ENCODE results near the gene TRPM5. TPM values are rescaled to one million over a fixed set of nuclear protein-coding genes. Genes with fewer than 3 reads are reported as not detected.

TRPM5 gene
- total RNA-seq, 1 donor from 2014 or later, result under 0.01 TPM

DNA sequence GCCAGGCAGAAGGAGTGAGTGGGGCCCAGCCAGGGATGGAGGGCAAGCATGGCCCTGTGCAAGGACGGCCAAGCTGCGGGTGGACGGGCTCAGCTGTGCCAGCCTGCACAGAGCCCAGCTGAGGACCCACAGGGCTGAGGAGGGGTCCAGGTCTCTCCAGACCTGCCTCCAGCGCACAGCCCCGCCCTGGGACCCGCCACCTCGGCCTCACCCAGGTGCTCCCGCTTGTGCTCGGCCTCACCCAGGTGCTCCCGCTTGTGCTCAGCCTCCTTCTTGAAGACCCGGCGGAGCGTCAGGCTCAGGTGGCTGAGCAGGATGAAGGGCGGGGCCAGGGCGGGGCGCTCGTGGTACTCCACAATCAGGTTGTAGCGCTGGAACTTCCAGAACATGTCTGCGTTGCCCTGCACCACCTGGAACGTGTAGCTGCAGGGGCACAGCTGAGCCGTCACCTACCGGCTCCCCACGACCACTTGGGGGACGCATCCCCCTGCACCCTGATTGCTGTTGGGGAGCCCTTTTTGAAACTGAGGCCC is 37.4 kb downstream of the TRPM5 start:
- H3K4me3 ChIP-seq (ENCODE audit: low read length in 3 of 3), result no peak overlapping the region
- no peak overlapping the region for H3K27ac ChIP-seq (ENCODE audit: low read depth, low read length)
- no peaks in the 10 kb centered on the region for H3K9me3 ChIP-seq (ENCODE audit: control insufficient read depth in 3 of 3, low read length in 3 of 3)
- H3K36me3 ChIP-seq (ENCODE audit: control insufficient read depth in 3 of 3, insufficient read depth in 3 of 3, low read length in 3 of 3), result peaks cover 15 to 19% (median 19%) of the 10 kb centered on the region in 3 donors
- H3K27me3 ChIP-seq (ENCODE audit: control insufficient read depth in 3 of 3, insufficient read depth in 3 of 3, low read length in 3 of 3), result peaks cover 0 to 9% (median 8%) of the 10 kb centered on the region in 3 donors
- no peak overlapping the region for H3K9ac ChIP-seq (ENCODE audit: low read depth in 1 of 3, low read length in 3 of 3)
- H3K4me1 ChIP-seq (ENCODE audit: control insufficient read depth in 3 of 3, insufficient read depth in 3 of 3, low read length in 3 of 3), result peaks cover 5 to 8% (median 6%) of the 10 kb centered on the region in 3 donors

DNA sequence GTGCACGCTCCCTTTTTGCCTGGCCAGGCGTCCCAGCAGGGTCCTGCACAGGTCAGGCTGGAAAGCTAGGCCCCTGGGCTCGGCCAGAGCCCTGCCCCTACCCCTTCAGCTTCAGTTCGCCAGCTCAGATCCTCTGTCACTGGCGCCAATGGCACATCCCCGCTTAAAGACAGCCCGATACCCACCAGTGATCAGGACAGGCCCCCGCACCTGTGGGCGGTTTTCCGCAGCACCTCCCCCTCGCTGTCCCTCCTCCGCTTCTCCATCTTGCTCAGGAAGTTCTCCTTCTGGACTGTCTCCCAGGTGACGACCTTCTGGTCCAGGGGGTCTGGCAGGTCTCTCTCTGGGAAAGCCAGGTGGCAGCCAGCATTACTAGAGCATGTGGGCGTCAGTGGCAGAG is 37.9 kb downstream of the TRPM5 start:
- peaks cover 10 to 13% (median 11%) of the 10 kb centered on the region in 3 donors for H3K4me1 ChIP-seq (ENCODE audit: control insufficient read depth in 3 of 3, insufficient read depth in 3 of 3, low read length in 3 of 3)
- no peak overlapping the region for H3K27ac ChIP-seq (ENCODE audit: low read depth, low read length)
- no peak overlapping the region for H3K4me3 ChIP-seq (ENCODE audit: low read length in 3 of 3)
- no peak overlapping the region for H3K9ac ChIP-seq (ENCODE audit: low read depth in 1 of 3, low read length in 3 of 3)
- peaks cover 15 to 19% (median 19%) of the 10 kb centered on the region in 3 donors for H3K36me3 ChIP-seq (ENCODE audit: control insufficient read depth in 3 of 3, insufficient read depth in 3 of 3, low read length in 3 of 3)
- no peaks in the 10 kb centered on the region for H3K9me3 ChIP-seq (ENCODE audit: control insufficient read depth in 3 of 3, low read length in 3 of 3)
- H3K27me3 ChIP-seq (ENCODE audit: control insufficient read depth in 3 of 3, insufficient read depth in 3 of 3, low read length in 3 of 3), result peaks cover 0 to 9% (median 8%) of the 10 kb centered on the region in 3 donors

DNA sequence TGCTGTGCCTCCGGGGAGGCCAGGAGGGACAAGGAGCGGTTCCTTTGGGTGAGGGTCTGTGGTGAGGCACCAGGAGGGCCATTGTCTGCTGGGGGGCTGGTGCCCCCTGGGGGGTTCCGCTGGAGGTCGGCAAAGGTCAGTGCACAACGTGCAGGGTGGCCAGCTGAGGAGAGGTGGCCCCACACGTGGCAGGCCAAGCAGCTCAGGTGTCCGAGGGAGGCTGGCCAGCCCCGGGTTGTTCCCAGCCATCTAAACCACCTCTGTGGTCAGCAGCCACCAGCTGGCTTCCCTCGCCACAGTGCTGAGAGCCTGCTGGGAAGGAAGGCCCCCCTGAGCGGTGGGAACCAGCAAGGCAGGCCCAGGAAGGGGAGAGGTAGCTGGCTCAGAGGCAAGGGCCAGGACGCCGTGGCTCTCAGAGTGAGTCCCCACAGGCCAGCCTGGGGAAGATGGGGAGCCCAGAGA is 39.5 kb downstream of the TRPM5 start:
- peaks cover 0 to 4% (median 3%) of the 10 kb centered on the region in 3 donors for H3K27me3 ChIP-seq (ENCODE audit: control insufficient read depth in 3 of 3, insufficient read depth in 3 of 3, low read length in 3 of 3)
- H3K9me3 ChIP-seq (ENCODE audit: control insufficient read depth in 3 of 3, low read length in 3 of 3), result no peaks in the 10 kb centered on the region
- H3K36me3 ChIP-seq (ENCODE audit: control insufficient read depth in 3 of 3, insufficient read depth in 3 of 3, low read length in 3 of 3), result peaks cover 15 to 19% (median 19%) of the 10 kb centered on the region in 3 donors
- no peak overlapping the region for H3K27ac ChIP-seq (ENCODE audit: low read depth, low read length)
- H3K4me1 ChIP-seq (ENCODE audit: control insufficient read depth in 3 of 3, insufficient read depth in 3 of 3, low read length in 3 of 3), result peaks cover 14 to 20% (median 15%) of the 10 kb centered on the region in 3 donors
- H3K9ac ChIP-seq (ENCODE audit: low read depth in 1 of 3, low read length in 3 of 3), result peak overlapping the region in 1 of 3 donors; percentile 57
- no peak overlapping the region for H3K4me3 ChIP-seq (ENCODE audit: low read length in 3 of 3)

DNA sequence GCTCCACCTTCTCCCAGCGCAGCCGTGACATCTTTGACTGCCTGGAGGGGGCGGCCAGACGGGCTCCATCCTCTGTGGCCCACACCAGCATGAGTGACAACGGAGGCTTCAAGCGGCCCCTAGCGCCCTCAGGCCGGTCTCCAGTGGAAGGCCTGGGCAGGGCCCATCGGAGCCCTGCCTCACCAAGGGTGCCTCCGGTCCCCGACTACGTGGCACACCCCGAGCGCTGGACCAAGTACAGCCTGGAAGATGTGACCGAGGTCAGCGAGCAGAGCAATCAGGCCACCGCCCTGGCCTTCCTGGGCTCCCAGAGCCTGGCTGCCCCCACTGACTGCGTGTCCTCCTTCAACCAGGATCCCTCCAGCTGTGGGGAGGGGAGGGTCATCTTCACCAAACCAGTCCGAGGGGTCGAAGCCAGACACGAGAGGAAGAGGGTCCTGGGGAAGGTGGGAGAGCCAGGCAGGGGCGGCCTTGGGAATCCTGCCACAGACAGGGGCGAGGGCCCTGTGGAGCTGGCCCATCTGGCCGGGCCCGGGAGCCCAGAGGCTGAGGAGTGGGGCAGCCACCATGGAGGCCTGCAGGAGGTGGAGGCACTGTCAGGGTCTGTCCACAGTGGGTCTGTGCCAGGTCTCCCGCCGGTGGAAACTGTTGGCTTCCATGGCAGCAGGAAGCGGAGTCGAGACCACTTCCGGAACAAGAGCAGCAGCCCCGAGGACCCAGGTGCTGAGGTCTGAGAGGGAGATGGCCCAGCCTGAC is 41.2 kb downstream of the TRPM5 start:
- H3K4me3 ChIP-seq (ENCODE audit: low read length in 3 of 3), result no peak overlapping the region
- no peaks in the 10 kb centered on the region for H3K27me3 ChIP-seq (ENCODE audit: control insufficient read depth in 3 of 3, insufficient read depth in 3 of 3, low read length in 3 of 3)
- H3K9me3 ChIP-seq (ENCODE audit: control insufficient read depth in 3 of 3, low read length in 3 of 3), result no peaks in the 10 kb centered on the region
- H3K27ac ChIP-seq (ENCODE audit: low read depth, low read length), result no peak overlapping the region
- H3K4me1 ChIP-seq (ENCODE audit: control insufficient read depth in 3 of 3, insufficient read depth in 3 of 3, low read length in 3 of 3), result peaks cover 27 to 35% (median 30%) of the 10 kb centered on the region in 3 donors
- peaks cover 19 to 23% (median 20%) of the 10 kb centered on the region in 3 donors for H3K36me3 ChIP-seq (ENCODE audit: control insufficient read depth in 3 of 3, insufficient read depth in 3 of 3, low read length in 3 of 3)
- H3K9ac ChIP-seq (ENCODE audit: low read depth in 1 of 3, low read length in 3 of 3), result no peak overlapping the region

DNA sequence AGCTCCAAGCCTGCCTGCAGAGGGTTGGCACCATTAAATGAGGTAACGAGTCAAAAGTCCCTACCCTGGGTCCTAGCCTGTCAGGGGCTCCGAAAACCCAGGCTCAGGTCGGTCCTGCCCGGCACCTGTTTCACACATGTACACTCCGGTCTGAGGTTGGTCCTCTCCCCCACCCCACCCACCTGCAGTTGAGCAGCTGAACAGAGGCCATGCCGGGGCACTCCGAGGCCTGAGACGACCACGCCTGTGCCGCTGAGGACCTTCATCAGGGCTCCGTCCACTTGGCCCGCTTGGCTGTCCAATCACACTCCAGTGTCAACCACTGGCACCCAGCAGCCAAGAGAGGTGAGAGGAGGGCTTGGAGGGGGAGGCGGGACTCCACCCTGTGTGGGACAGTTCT is 42.2 kb downstream of the TRPM5 start:
- H3K27ac ChIP-seq (ENCODE audit: low read depth, low read length), result no peak overlapping the region
- H3K9ac ChIP-seq (ENCODE audit: low read depth in 1 of 3, low read length in 3 of 3), result peak overlapping the region in 2 of 3 donors; percentile 96
- peaks cover 21 to 24% (median 23%) of the 10 kb centered on the region in 3 donors for H3K36me3 ChIP-seq (ENCODE audit: control insufficient read depth in 3 of 3, insufficient read depth in 3 of 3, low read length in 3 of 3)
- peaks cover 27 to 35% (median 30%) of the 10 kb centered on the region in 3 donors for H3K4me1 ChIP-seq (ENCODE audit: control insufficient read depth in 3 of 3, insufficient read depth in 3 of 3, low read length in 3 of 3)
- H3K27me3 ChIP-seq (ENCODE audit: control insufficient read depth in 3 of 3, insufficient read depth in 3 of 3, low read length in 3 of 3), result no peaks in the 10 kb centered on the region
- peak overlapping the region in 2 of 3 donors; percentile 95 to 99 for H3K4me3 ChIP-seq (ENCODE audit: low read length in 3 of 3)
- no peaks in the 10 kb centered on the region for H3K9me3 ChIP-seq (ENCODE audit: control insufficient read depth in 3 of 3, low read length in 3 of 3)

DNA sequence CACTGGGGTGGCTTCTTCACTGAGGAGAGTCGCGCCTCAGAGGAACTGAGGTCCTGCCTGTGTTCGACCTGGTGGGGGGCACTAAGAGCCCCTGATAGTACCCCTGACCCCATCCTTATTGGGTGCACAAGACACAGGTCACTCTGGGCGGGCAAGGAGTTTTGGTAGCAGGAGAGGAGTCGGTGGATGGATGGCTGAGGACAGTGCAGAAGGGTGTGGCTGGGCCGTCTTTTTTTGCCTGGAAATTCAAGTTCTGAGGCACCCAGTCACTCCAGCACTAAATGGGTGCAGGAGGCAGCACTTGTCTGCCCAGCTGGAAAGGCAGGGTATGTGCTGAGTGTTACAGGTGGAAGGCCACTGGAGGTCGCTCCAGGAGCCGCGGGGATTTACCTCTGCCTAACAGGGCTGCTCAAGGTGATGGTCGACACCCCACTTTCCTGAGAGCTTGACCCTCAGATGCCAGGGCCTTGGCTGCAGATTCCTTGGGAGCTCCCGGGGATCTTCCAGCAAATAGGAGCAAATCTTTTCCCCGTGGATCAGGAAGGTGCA is 42.8 kb downstream of the TRPM5 start:
- Histone ChIP-seq H3K9ac (ENCODE audit: low read depth in 1 of 3, low read length in 3 of 3) (peak overlapping the region; percentile 96), H3K27me3 (ENCODE audit: control insufficient read depth in 3 of 3, insufficient read depth in 3 of 3, low read length in 3 of 3) (no peaks in the 10 kb centered on the region), H3K27ac (ENCODE audit: low read depth, low read length) (peak overlapping the region; percentile 99), H3K36me3 (ENCODE audit: control insufficient read depth in 3 of 3, insufficient read depth in 3 of 3, low read length in 3 of 3) (peaks cover 26 to 29% (median 27%) of the 10 kb centered on the region in 3 donors), H3K4me3 (ENCODE audit: low read length in 3 of 3) (peak overlapping the region; percentile 95 to 99 (median 99)), H3K4me1 (ENCODE audit: control insufficient read depth in 3 of 3, insufficient read depth in 3 of 3, low read length in 3 of 3) (peaks cover 27 to 35% (median 30%) of the 10 kb centered on the region in 3 donors), H3K9me3 (ENCODE audit: control insufficient read depth in 3 of 3, low read length in 3 of 3) (no peaks in the 10 kb centered on the region)

DNA sequence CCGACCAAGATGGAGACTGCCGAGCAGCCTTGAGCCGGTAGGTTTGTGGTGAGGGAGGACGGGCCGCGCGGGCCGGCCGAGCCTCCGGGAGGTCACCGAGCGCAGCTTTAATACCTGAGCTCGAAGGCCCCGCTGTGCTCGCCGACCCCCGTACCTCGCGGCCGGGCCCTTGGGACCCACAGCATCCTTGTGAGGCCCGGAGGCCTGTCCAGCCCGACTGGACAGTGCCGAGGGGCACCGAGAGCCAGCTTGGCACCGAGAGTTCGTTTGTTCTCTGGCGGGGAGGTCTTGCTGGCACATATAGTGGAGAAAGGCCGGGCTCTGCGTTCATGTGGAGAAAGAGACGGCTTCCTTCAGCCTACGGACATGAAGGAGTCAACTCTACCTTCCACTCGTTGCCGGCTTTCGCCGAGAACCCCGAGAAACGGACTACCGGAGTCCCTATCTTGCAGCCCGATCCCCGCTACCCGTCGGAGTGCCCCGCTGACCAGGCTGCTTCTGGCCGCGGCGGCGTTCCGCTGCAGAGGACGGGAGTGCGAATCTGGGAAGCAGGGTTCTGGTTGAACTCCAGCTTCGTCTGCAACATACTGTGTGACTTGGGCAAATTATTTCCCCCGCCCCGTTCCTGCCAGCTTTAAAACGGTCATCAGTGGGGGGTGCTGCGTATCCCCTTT is 43.4 kb downstream of the TRPM5 start:
- Histone ChIP-seq H3K27ac (ENCODE audit: low read depth, low read length) (peak overlapping the region; percentile 99), H3K27me3 (ENCODE audit: control insufficient read depth in 3 of 3, insufficient read depth in 3 of 3, low read length in 3 of 3) (no peaks in the 10 kb centered on the region), H3K36me3 (ENCODE audit: control insufficient read depth in 3 of 3, insufficient read depth in 3 of 3, low read length in 3 of 3) (peaks cover 30 to 34% (median 31%) of the 10 kb centered on the region in 3 donors), H3K9ac (ENCODE audit: low read depth in 1 of 3, low read length in 3 of 3) (peak overlapping the region; percentile 96), H3K4me1 (ENCODE audit: control insufficient read depth in 3 of 3, insufficient read depth in 3 of 3, low read length in 3 of 3) (peaks cover 27 to 35% (median 30%) of the 10 kb centered on the region in 3 donors), H3K9me3 (ENCODE audit: control insufficient read depth in 3 of 3, low read length in 3 of 3) (no peaks in the 10 kb centered on the region), H3K4me3 (ENCODE audit: low read length in 3 of 3) (peak overlapping the region; percentile 95 to 99 (median 99))

DNA sequence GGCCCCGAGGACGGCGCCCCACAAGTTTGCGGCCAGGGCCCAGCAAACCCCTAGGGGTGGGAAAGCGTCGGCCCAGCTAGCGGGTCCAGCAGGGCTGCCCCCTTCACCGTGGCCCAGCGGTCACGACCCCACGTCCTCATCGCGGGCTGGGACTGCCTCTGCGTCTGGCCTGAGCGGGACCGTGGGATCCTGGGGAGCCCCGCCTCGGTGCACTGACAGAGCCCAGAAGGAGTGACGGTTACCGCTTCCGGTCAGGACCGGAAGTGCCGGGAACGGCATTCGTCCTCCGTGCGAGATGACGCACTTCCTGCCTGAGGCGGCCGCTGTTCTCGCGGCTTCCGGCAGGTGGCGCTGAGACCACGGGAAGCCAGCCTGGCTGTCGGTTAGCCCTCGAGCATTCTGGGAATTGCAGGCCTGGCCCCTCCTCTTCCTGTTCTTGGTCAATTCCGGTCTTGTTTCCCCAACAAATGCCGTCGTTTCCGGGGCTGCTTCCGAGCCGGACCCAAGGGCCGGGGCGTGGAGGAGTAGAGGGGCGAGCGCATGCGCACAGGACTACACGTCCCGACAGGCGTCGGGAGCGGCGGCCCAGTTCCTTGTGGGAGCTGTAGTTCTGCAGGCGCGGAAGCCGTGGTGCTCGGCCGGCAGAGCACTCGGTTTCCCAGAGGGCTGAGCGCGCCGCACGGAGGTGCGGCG is 44.1 kb downstream of the TRPM5 start, which contains the start of gene TSSC4:
Gene TSSC4 (plus strand): TSS at position 682 of the 693 bp plus-strand sequence. CDS start 1,884 bp downstream, outside the sequence.
- H3K27me3 ChIP-seq (ENCODE audit: control insufficient read depth in 3 of 3, insufficient read depth in 3 of 3, low read length in 3 of 3), result no peaks in the 10 kb centered on the region
- H3K27ac ChIP-seq (ENCODE audit: low read depth, low read length), result peak within 1 kb of the TSS; percentile 99
- H3K4me1 ChIP-seq (ENCODE audit: control insufficient read depth in 3 of 3, insufficient read depth in 3 of 3, low read length in 3 of 3), result peaks cover 27 to 35% (median 30%) of the 10 kb centered on the region in 3 donors
- no peaks in the 10 kb centered on the region for H3K9me3 ChIP-seq (ENCODE audit: control insufficient read depth in 3 of 3, low read length in 3 of 3)
- peak within 1 kb of the TSS; percentile 97 to 100 (median 100) for H3K9ac ChIP-seq (ENCODE audit: low read depth in 1 of 3, low read length in 3 of 3)
- H3K36me3 ChIP-seq (ENCODE audit: control insufficient read depth in 3 of 3, insufficient read depth in 3 of 3, low read length in 3 of 3), result peaks cover 34 to 40% (median 35%) of the 10 kb centered on the region in 3 donors
- peak within 1 kb of the TSS; percentile 96 to 99 (median 99) for H3K4me3 ChIP-seq (ENCODE audit: low read length in 3 of 3)

DNA sequence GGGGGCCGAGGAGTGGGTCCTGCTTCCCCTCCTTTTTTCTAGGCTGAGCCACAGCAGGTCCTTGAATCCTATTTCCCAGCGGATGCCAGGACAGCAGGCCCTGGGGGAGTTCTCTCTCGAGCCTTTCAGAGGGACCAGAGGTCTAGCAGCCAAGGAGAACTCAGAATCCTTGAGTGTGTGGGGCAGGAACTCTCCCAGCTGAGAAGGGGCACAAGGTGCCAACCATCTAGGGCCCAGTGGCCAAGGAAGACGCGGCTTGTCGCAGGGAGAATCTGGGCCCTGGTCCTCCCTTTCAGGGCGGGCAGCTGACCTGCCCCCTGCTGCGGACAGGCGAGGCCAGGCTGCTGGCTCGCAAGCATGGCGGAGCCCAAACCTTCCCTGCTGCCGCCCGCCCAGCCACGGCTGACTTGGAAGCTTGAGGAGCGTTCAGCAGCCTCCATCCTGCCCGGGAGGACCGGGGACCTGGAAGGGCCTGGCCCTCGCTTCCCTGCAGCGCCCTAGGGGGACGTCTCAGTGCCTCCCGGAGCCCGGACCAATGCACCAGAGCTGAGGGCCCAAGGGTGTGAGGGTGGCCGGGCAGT is 44.7 kb downstream of the TRPM5 start:
- Histone ChIP-seq H3K9ac (ENCODE audit: low read depth in 1 of 3, low read length in 3 of 3) (peak overlapping the region; percentile 97 to 100 (median 100)), H3K27me3 (ENCODE audit: control insufficient read depth in 3 of 3, insufficient read depth in 3 of 3, low read length in 3 of 3) (no peaks in the 10 kb centered on the region), H3K4me3 (ENCODE audit: low read length in 3 of 3) (peak overlapping the region; percentile 83 to 96 (median 92)), H3K9me3 (ENCODE audit: control insufficient read depth in 3 of 3, low read length in 3 of 3) (no peaks in the 10 kb centered on the region), H3K27ac (ENCODE audit: low read depth, low read length) (peak overlapping the region; percentile 99), H3K4me1 (ENCODE audit: control insufficient read depth in 3 of 3, insufficient read depth in 3 of 3, low read length in 3 of 3) (peaks cover 27 to 35% (median 30%) of the 10 kb centered on the region in 3 donors), H3K36me3 (ENCODE audit: control insufficient read depth in 3 of 3, insufficient read depth in 3 of 3, low read length in 3 of 3) (peaks cover 34 to 40% (median 35%) of the 10 kb centered on the region in 3 donors)

Data from skeletal muscle tissue (tissue), 4 donors.